Measurements from ENCODE around the gene EAF1.

The EAF1 gene

DNA sequence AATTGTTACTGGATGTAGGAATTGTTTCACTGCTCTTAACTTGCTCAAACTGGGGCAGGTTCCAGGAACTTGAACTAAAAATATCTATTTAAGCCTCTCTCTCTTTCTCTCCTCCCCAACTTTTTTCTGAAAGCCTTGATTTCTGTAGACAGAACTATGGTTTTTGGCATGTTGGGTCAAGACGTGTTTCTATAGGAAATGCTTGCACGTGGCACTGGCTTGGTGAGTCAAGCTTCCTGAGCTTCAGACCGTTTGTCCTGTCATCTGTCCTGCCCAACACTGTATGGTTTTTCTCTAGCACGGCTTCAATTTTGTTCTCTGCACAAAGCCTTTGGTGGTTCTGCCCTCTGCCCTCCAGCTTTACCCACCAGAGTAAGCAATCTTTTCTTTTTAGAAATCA is 13.5 kb downstream of the EAF1 start:
- no peaks in the 10 kb centered on the region for H3F3A ChIP-seq (ENCODE audit: insufficient read depth)
- no peak overlapping the region for H3K27ac ChIP-seq (ENCODE audit: low read depth, low read length)
- no peak overlapping the region for H3K4me3 ChIP-seq (ENCODE audit: insufficient read depth, low read length, poor library complexity, severe bottlenecking)
- no peak overlapping the region for H3K9ac ChIP-seq (ENCODE audit: low read length)
- H3K9me3 ChIP-seq (ENCODE audit: insufficient read depth, low read length), result no peaks in the 10 kb centered on the region
- H3K36me3 ChIP-seq (ENCODE audit: low read length), result peaks cover 41% of the 10 kb centered on the region; the same call in 1 of the 2 replicates
- H3K9me2 ChIP-seq (replicated peaks; ENCODE audit: insufficient read depth, low read length), result no peaks in the 10 kb centered on the region
- H3K27me3 ChIP-seq (ENCODE audit: low read length), result no peaks in the 10 kb centered on the region
- no peak overlapping the region for H3K4me2 ChIP-seq (ENCODE audit: low read depth, low read length, poor library complexity, severe bottlenecking)
- TF ChIP-seq, protein P1, sequence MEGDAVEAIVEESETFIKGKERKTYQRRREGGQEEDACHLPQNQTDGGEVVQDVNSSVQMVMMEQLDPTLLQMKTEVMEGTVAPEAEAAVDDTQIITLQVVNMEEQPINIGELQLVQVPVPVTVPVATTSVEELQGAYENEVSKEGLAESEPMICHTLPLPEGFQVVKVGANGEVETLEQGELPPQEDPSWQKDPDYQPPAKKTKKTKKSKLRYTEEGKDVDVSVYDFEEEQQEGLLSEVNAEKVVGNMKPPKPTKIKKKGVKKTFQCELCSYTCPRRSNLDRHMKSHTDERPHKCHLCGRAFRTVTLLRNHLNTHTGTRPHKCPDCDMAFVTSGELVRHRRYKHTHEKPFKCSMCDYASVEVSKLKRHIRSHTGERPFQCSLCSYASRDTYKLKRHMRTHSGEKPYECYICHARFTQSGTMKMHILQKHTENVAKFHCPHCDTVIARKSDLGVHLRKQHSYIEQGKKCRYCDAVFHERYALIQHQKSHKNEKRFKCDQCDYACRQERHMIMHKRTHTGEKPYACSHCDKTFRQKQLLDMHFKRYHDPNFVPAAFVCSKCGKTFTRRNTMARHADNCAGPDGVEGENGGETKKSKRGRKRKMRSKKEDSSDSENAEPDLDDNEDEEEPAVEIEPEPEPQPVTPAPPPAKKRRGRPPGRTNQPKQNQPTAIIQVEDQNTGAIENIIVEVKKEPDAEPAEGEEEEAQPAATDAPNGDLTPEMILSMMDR (IDR thresholded peaks at IDR 0.05; ENCODE audit: insufficient read depth, low read length, poor library complexity, severe bottlenecking), result no peak
- TF ChIP-seq EZH2phosphoT487 (conservative IDR thresholded peaks at IDR 0.05; ENCODE audit: low read length), result no peak
- H4K20me1 ChIP-seq (ENCODE audit: low read depth, low read length), result no peaks in the 10 kb centered on the region
- no peak overlapping the region for H2AFZ ChIP-seq (ENCODE audit: low read depth, low read length, severe bottlenecking)
- no peaks in the 10 kb centered on the region for H3K79me2 ChIP-seq (ENCODE audit: insufficient read depth, low read length)

DNA sequence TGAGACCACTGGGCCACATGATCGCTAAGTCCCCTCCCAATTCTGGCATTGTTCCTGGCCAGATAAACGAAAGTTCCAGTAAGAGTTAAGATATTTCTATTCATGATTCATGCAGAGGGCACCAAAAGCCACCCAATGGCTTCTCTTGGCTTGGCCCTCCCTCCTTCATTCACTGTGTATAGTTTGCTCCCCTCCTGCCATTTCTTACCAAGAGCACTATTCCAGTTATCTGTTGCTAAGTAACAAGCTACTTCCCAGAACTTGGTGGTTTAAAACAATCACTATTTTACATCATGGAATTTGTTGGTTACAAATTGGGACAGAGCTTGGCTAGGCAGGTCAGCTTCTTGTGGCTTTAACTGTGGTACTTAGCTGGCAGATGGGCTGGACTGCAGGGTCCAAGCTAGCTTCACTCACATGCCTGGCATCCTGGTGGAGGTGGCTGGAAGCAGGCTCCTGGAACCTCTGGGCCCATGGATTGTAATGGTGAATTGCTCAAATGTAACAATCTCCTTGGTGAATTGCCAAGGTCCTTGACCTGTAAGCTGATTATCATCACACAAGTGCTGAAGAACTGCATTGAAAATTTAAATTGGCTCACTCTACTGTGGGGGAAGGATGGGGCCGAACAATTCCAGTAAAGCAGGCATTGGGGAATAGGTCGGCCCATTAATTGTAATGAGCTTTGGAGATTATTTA is 16.6 kb downstream of the EAF1 start:
- TF ChIP-seq EZH2phosphoT487 (conservative IDR thresholded peaks at IDR 0.05; ENCODE audit: low read length), result no peak
- TF ChIP-seq, protein P1 (IDR thresholded peaks at IDR 0.05; ENCODE audit: insufficient read depth, low read length, poor library complexity, severe bottlenecking), result no peak
- H3K4me2 ChIP-seq (ENCODE audit: low read depth, low read length, poor library complexity, severe bottlenecking), result no peak overlapping the region
- no peaks in the 10 kb centered on the region for H3K9me3 ChIP-seq (ENCODE audit: insufficient read depth, low read length)
- H3K27me3 ChIP-seq (ENCODE audit: low read length), result no peaks in the 10 kb centered on the region
- no peaks in the 10 kb centered on the region for H3K79me2 ChIP-seq (ENCODE audit: insufficient read depth, low read length)
- no peaks in the 10 kb centered on the region for H3F3A ChIP-seq (ENCODE audit: insufficient read depth)
- no peak overlapping the region for H2AFZ ChIP-seq (ENCODE audit: low read depth, low read length, severe bottlenecking)
- peaks cover 22% of the 10 kb centered on the region; the same call in 1 of the 2 replicates for H3K36me3 ChIP-seq (ENCODE audit: low read length)
- no peaks in the 10 kb centered on the region for H3K9me2 ChIP-seq (replicated peaks; ENCODE audit: insufficient read depth, low read length)
- H3K4me3 ChIP-seq (ENCODE audit: insufficient read depth, low read length, poor library complexity, severe bottlenecking), result no peak overlapping the region
- no peak overlapping the region for H3K27ac ChIP-seq (ENCODE audit: low read depth, low read length)
- H3K9ac ChIP-seq (ENCODE audit: low read length), result no peak overlapping the region
- H4K20me1 ChIP-seq (ENCODE audit: low read depth, low read length), result no peaks in the 10 kb centered on the region

DNA sequence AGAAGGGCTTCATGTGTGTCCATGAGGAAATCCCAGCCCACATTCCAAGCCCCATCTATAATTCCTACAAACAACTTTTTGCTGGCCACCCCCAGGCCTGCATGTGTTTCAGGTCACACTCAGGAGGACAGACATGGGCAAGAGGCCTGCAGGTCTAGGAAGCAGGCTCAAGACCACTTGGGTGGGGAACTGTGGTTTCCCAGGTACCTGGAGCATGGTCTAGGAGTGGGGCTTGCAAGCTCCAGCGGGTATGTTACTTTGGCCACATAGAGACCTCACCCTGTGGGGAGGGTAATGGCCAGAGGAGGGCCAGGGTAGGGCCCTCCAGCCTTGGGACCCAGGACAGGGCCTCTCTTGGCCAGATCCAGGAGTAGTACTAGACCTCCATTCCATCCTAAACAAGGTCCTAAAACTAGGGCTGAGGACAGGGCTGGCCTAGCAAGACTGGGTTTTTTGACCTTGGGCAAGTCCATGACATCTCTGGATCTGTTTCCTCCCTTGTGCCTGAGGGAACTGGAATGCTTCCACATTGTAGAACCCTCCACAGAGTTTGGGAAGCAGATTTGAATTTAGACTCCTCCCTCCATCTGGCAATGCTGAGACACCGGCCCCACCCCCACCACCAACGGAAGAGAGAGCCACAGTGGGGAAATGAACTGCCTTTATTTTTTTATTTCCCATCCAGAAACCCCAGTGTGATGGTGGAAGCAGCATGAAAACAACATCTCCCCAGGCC is 22.3 kb downstream of the EAF1 start:
- Histone ChIP-seq H3K27ac (ENCODE audit: low read depth, low read length) (no peak overlapping the region), H3F3A (ENCODE audit: insufficient read depth) (no peaks in the 10 kb centered on the region), H3K4me3 (ENCODE audit: insufficient read depth, low read length, poor library complexity, severe bottlenecking) (no peak overlapping the region), H3K36me3 (ENCODE audit: low read length) (no peaks in the 10 kb centered on the region), H3K9ac (ENCODE audit: low read length) (no peak overlapping the region), H3K79me2 (ENCODE audit: insufficient read depth, low read length) (no peaks in the 10 kb centered on the region), H4K20me1 (ENCODE audit: low read depth, low read length) (no peaks in the 10 kb centered on the region), H2AFZ (ENCODE audit: low read depth, low read length, severe bottlenecking) (no peak overlapping the region), H3K9me2 (replicated peaks; ENCODE audit: insufficient read depth, low read length) (no peaks in the 10 kb centered on the region), H3K4me2 (ENCODE audit: low read depth, low read length, poor library complexity, severe bottlenecking) (no peak overlapping the region), H3K9me3 (ENCODE audit: insufficient read depth, low read length) (no peaks in the 10 kb centered on the region), H3K27me3 (ENCODE audit: low read length) (no peaks in the 10 kb centered on the region)
- TF ChIP-seq, protein P1 (IDR thresholded peaks at IDR 0.05; ENCODE audit: insufficient read depth, low read length, poor library complexity, severe bottlenecking), result no peak
- no peak for TF ChIP-seq EZH2phosphoT487 (conservative IDR thresholded peaks at IDR 0.05; ENCODE audit: low read length)

Data from SU-DHL-6 (cell line).